NCI-H128 (cell line): ENCODE data around the gene CD79B.
"Not testable (repeated sequence)": the region's sequence is repeated elsewhere in the genome, so short reads cannot be mapped to it uniquely, and the experiment has no call there.

ENCODE experiments used
- DNase-seq: peaks from one replicate; lab custom pipeline; 2025; ENCODE audit not compliant: unreplicated experiment; lab: John Stamatoyannopoulos, UW

Gene CD79B

GRCh38 chr17:63911657-63912100 lies 20.5 kb downstream of the CD79B start:
- DNase-seq = no peak

GRCh38 chr17:63911041-63911635 lies 21.0 kb downstream of the CD79B start, which contains the start of gene CSHL1:
Gene CSHL1, minus strand, starts transcription at chr17:63911258. Its CDS starts 62 bp downstream, at chr17:63911196.
- DNase-seq = no peak

GRCh38 chr17:63910096-63910495 lies 22.0 kb downstream of the CD79B start:
- no peak for DNase-seq

- DNase-seq = not testable (repeated sequence)
Observed at GRCh38 chr17:63909586-63909985, 22.5 kb downstream of the CD79B start.

- not testable (repeated sequence) for DNase-seq
Observed at GRCh38 chr17:63907161-63907778, 24.9 kb downstream of the CD79B start.

GRCh38 chr17:63904796-63905195 lies 27.3 kb downstream of the CD79B start:
- not testable (repeated sequence) for DNase-seq

- DNase-seq = not testable (repeated sequence)
Observed at GRCh38 chr17:63903787-63904201, 28.3 kb downstream of the CD79B start.

- DNase-seq = not testable (repeated sequence)
Observed at GRCh38 chr17:63901971-63902370, 30.2 kb downstream of the CD79B start.

- not testable (repeated sequence) for DNase-seq
Observed at GRCh38 chr17:63898899-63899798, 33.0 kb downstream of the CD79B start.

GRCh38 chr17:63896524-63897354 lies 35.4 kb downstream of the CD79B start, which contains the start of gene CSH1:
Gene CSH1, minus strand, starts transcription at chr17:63896574. Its CDS starts 63 bp downstream, at chr17:63896511.
- not testable (repeated sequence) for DNase-seq

- DNase-seq = not testable (repeated sequence)
Observed at GRCh38 chr17:63894821-63895220, 37.3 kb downstream of the CD79B start.

GRCh38 chr17:63894021-63894420 lies 38.1 kb downstream of the CD79B start:
- DNase-seq = not testable (repeated sequence)

- DNase-seq = not testable (repeated sequence)
Observed at GRCh38 chr17:63892316-63893037, 39.7 kb downstream of the CD79B start.

GRCh38 chr17:63889026-63889848 lies 42.9 kb downstream of the CD79B start:
- DNase-seq = not testable (repeated sequence)

GRCh38 chr17:63885119-63885518 lies 47.0 kb downstream of the CD79B start:
- DNase-seq = not testable (repeated sequence)

- DNase-seq = not testable (repeated sequence)
Observed at GRCh38 chr17:63882626-63883126, 49.5 kb downstream of the CD79B start.

GRCh38 chr17:63881935-63882601 lies 50.1 kb downstream of the CD79B start, which contains the start of gene GH2:
Gene GH2, minus strand, starts transcription at chr17:63881944. Its CDS starts 143 bp downstream, at chr17:63881801.
- no peak for DNase-seq

GRCh38 chr17:63881337-63881736 lies 50.8 kb downstream of the CD79B start:
- not testable (repeated sequence) for DNase-seq
